ENCODE results near the gene LHX1.

LHX1 gene

DNA sequence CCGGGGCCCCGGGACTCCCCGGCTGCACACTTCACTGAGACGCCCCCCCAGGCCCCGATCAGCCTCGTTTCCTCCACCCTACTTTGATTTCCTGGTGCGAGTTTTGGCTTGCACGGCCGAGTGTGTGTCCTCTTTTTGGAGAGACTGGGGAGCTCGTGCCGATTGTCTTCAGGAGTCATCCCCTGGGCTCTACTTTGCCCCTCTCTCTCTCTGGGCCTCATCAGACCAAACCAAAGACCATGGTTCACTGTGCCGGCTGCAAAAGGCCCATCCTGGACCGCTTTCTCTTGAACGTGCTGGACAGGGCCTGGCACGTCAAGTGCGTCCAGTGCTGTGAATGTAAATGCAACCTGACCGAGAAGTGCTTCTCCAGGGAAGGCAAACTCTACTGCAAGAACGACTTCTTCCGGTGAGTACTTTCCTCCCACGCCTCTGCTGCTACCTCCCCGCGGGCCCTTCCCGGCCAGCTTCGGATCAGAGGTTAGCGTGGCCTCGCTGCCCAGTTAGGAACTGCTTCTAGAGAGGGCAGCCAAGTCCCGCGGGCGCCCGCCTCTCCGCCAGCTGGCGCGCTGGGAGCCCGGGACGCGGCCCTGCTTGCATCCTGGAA is 787 bp downstream of the LHX1 start:
- H3K4me3 ChIP-seq (ENCODE audit: low read depth, low read length) = no peak overlapping the region
- TF ChIP-seq CTCF (IDR thresholded peaks at IDR 0.05; ENCODE audit: insufficient read depth, low read length, missing control alignments) = no peak
- CTCF ChIA-PET = interaction anchor here (0.7 to 1.5 kb wide), 3 partner anchors 11 to 336 kb away, joined by 3 to 5 read pairs (median 3); partner anchors contain the start of gene AATF
- no peak for DNase-seq (ENCODE audit: low read depth, low spot score)
- POLR2A ChIA-PET = no interaction called here

DNA sequence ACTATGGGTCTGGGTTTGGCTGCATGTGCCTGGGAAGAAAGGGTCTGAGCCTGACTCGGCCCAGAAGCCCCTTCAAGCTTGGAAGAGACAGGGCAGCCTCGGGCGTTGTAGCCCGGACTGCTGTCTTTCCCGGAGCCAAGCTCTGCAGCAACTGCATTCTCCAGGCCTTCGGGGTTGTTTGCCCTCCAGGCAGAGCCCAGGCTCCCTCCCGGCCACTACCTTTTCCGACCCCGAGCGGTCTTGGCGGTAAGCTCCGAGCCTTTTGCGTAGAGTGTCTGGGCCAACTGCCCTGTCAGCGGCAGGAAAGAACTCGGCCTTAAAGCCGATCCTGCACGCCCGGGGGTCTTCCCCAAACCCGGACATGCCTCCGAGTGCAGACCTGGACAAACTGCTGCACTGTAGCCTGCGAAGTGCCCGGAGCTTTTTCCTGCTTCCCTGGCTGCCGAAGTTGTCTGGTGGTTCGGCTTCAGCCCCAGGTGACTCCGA is 1.3 kb downstream of the LHX1 start:
- CTCF ChIA-PET = interaction anchor here (0.7 kb wide), 1 partner anchor 336 kb away, joined by 3 read pairs; no protein-coding TSS in a partner anchor
- POLR2A ChIA-PET = no interaction called here
- no peak overlapping the region for H3K4me3 ChIP-seq (ENCODE audit: low read depth, low read length)
- TF ChIP-seq CTCF (IDR thresholded peaks at IDR 0.05; ENCODE audit: insufficient read depth, low read length, missing control alignments) = no peak
- no peak for DNase-seq (ENCODE audit: low read depth, low spot score)

DNA sequence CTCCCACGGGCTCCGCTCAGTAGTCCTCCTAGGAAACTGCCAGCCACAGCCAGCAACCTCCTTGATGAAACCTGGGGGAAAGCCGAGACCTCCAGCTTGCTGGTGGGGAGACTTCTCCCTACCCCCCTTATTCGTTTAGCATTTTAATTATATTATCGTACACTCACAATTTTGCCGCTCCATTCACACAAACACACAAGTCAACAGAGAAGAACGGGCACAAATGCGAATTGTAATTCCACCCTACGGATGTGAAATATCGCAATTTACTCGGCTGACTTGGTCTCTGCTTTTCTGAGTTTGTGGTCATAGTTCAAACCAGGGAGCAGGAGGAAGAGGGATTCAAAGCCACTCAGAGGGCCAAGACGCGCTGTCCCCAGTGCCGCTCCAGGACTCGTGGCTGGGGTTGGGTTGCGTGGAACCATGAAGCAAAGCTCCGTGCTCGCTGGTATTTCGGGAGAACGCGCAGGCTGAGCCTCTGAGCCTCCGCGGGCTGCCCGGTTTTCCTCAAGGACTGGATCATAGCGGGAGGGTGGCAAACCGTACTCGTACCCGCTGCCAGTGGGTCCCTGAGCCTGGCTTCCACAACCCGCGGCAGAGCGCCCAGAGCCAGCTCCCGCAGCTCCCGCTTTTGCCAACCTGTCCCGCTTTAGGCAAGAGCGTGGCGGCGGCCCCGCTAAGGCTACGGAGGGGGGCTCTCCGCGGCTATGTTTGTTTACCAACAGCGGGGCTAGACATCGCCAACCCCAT is 2.0 kb downstream of the LHX1 start:
- POLR2A ChIA-PET = no interaction called here
- no peak for DNase-seq (ENCODE audit: low read depth, low spot score)
- H3K4me3 ChIP-seq (ENCODE audit: low read depth, low read length) = no peak overlapping the region
- TF ChIP-seq CTCF (IDR thresholded peaks at IDR 0.05; ENCODE audit: insufficient read depth, low read length, missing control alignments) = no peak
- CTCF ChIA-PET = interaction anchor here (0.7 kb wide), 1 partner anchor 336 kb away, joined by 3 read pairs; no protein-coding TSS in a partner anchor

GRCh38 chr17:36939802-36940312 is 2.6 kb downstream of the LHX1 start:
- no peak overlapping the region for H3K4me3 ChIP-seq (ENCODE audit: low read depth, low read length)
- no peak for DNase-seq (ENCODE audit: low read depth, low spot score)
- no peak for TF ChIP-seq CTCF (IDR thresholded peaks at IDR 0.05; ENCODE audit: insufficient read depth, low read length, missing control alignments)
- CTCF ChIA-PET = no interaction called here
- POLR2A ChIA-PET = no interaction called here

- DNase-seq (ENCODE audit: low read depth, low spot score) = no peak
- CTCF ChIA-PET = no interaction called here
- no peak overlapping the region for H3K4me3 ChIP-seq (ENCODE audit: low read depth, low read length)
- POLR2A ChIA-PET = no interaction called here
- TF ChIP-seq CTCF (IDR thresholded peaks at IDR 0.05; ENCODE audit: insufficient read depth, low read length, missing control alignments) = no peak
Observed at GRCh38 chr17:36940313-36941264, 3.3 kb downstream of the LHX1 start.
